K562 (cell line): ENCODE results near the gene PDIA4. TPM values are rescaled to one million over a fixed set of nuclear protein-coding genes. Genes with fewer than 3 reads are reported as not detected.
A peak's percentile ranks its signal among the peaks of the same experiment; 100 is the strongest.

Experiments used
- BACH1 ChIP-seq: fragments of 200-800 bp; sonication (Bioruptor generic); IDR thresholded peaks from 2 replicates; pipeline ENCODE4 v1.6.1; 2016; ENCODE audit warnings: missing genetic modification characterization, missing compliant biosample characterization
- CEBPZ ChIP-seq: fragments of 150-350 bp; IDR thresholded peaks from 2 replicates; pipeline ENCODE4 v1.6.1; 2014; ENCODE audit warnings: low read depth, mild to moderate bottlenecking, low read length, borderline replicate concordance
- DLX4 ChIP-seq: fragments of 250-450 bp; sonication (Bioruptor Pico); IDR thresholded peaks from 2 replicates; pipeline ENCODE4 v1.6.1; 2021; ENCODE audit warnings: mild to moderate bottlenecking
- ERF ChIP-seq: fragments of 450-650 bp; formaldehyde crosslinking; IDR thresholded peaks from 2 replicates; pipeline ENCODE4 v1.4.0; 2020; ENCODE audit warnings: mild to moderate bottlenecking, mixed read lengths
- FOXP1 ChIP-seq: sonication (generic); formaldehyde crosslinking; IDR thresholded peaks from 2 replicates; pipeline ENCODE4 v1.8.0; 2022; ENCODE audit warnings: mild to moderate bottlenecking, missing genetic modification reagents
- HCFC1 ChIP-seq: IDR thresholded peaks from 2 replicates; pipeline ENCODE4 v1.6.1; 2012; ENCODE audit warnings: low read depth, low read length, improper control_type of control experiment
- IRF1 ChIP-seq: sonication (generic); formaldehyde crosslinking; IDR thresholded peaks from 2 replicates; pipeline ENCODE4 v1.8.0; 2022; ENCODE audit warnings: missing genetic modification reagents, mild to moderate bottlenecking, borderline replicate concordance
- KAT7 ChIP-seq: sonication (generic); formaldehyde crosslinking; IDR thresholded peaks from 2 replicates; pipeline ENCODE4 v1.8.0; 2022; ENCODE audit warnings: missing genetic modification reagents, mild to moderate bottlenecking, borderline replicate concordance
- MTA2 ChIP-seq: fragments of 450-650 bp; IDR thresholded peaks from 2 replicates; pipeline ENCODE4 v1.6.1; 2016; ENCODE audit warnings: low read depth
- RBM34 ChIP-seq: fragments of 200-400 bp; formaldehyde crosslinking; IDR thresholded peaks from 2 replicates; pipeline ENCODE4 v1.6.1; 2018; ENCODE audit warnings: low read length, borderline replicate concordance; ENCODE audit not compliant: insufficient read depth
- RNF219 ChIP-seq: fragments of 250-450 bp; sonication (Bioruptor Pico); IDR thresholded peaks from 2 replicates; pipeline ENCODE4 v1.5.0; 2022; ENCODE audit warnings: mild to moderate bottlenecking
- TBL1XR1 ChIP-seq, 2 experiments: IDR thresholded peaks; 2 replicates each; pipeline ENCODE4 v1.6.1; 2012; ENCODE audit warnings: improper control_type of control experiment in 2 of 2, low read length in 2 of 2, mild to moderate bottlenecking in 1 of 2
- YBX1 ChIP-seq: fragments of 450-650 bp; IDR thresholded peaks from 2 replicates; pipeline ENCODE4 v1.7.1; 2016; ENCODE audit warnings: mild to moderate bottlenecking
- YY1 ChIP-seq, 3 experiments: IDR thresholded peaks; 2 replicates each; pipeline ENCODE4 v1.6.1; 2011; ENCODE audit warnings: low read length in 2 of 3, mild to moderate bottlenecking in 2 of 3, moderate library complexity in 2 of 3, borderline replicate concordance in 1 of 3, control low read depth in 1 of 3, low read depth in 1 of 3; ENCODE audit not compliant: insufficient read depth in 3 of 3, insufficient replicate concordance in 2 of 3, control insufficient read depth in 1 of 3, insufficient read length in 1 of 3; ENCODE audit errors: extremely low read depth in 1 of 3
- ZBTB1 ChIP-seq: sonication (generic); formaldehyde crosslinking; IDR thresholded peaks from 2 replicates; pipeline ENCODE4 v1.8.1; 2023; ENCODE audit warnings: missing genetic modification reagents, low read depth, mild to moderate bottlenecking, borderline replicate concordance
- ZNF280A ChIP-seq: fragments of 450-650 bp; IDR thresholded peaks from 2 replicates; pipeline ENCODE4 v1.6.1; 2018; ENCODE audit warnings: mild to moderate bottlenecking, low read depth; ENCODE audit not compliant: partially characterized antibody
- ZNF408 ChIP-seq: fragments of 250-450 bp; sonication (Bioruptor Pico); IDR thresholded peaks from 2 replicates; pipeline ENCODE4 v1.4.0; 2020; ENCODE audit warnings: low read depth, mild to moderate bottlenecking, moderate library complexity
- ZNF583 ChIP-seq: fragments of 250-450 bp; sonication (Bioruptor Pico); IDR thresholded peaks from 2 replicates; pipeline ENCODE4 v1.4.0; 2020
- ZNF785 ChIP-seq: fragments of 250-450 bp; sonication (Bioruptor Pico); IDR thresholded peaks from 2 replicates; pipeline ENCODE4 v1.4.0; 2020; ENCODE audit warnings: mild to moderate bottlenecking
- polyA plus RNA-seq, 8 experiments: library from polyadenylated mRNA; depleted of rRNA in 4 of 8; stranded (reverse) in 5 of 8; unstranded in 3 of 8; fragments of >200 nt; fragmentation: Nextera tagmentation in 2 of 8; fragmentation: Illumina TruSeq in 1 of 8; extraction: Ambion mirVana in 2 of 8; extraction: Trizol in 1 of 8; gene quantifications; 2 replicates each; pipeline versions ENCODE4 v1.2.1 to v1.2.3, GENCODE V29; 2011 to 2014; ENCODE audit warnings: inconsistent platforms in 1 of 8, missing spikeins in 1 of 8
- total RNA-seq, 7 experiments: library from RNA; depleted of rRNA in 6 of 7; stranded (reverse); fragments of >200 nt in 6 of 7; fragmentation: Illumina TruSeq in 2 of 7; extraction: Trizol in 2 of 7; gene quantifications; 2 replicates each; pipeline versions ENCODE4 v1.2.1 to v1.2.3, GENCODE V29; 2011 to 2021; ENCODE audit warnings: low replicate concordance in 1 of 7

PDIA4 gene
- total and polyA plus RNA-seq, 9 of the 15 experiments (the other 6 are each of a cell fraction or from before 2014, with no cell fraction given), result 9.1 to 175 (median 146) TPM

GRCh38 chr7:149027611-149028345 lies 527 bp downstream of the PDIA4 start (continued):
- no peak for TF ChIP-seq ZNF785 (CRISPR knock-in tag)
- no peak; the same call in 1 of the 2 replicates for TF ChIP-seq KAT7 (CRISPR knock-in tag)
- TF ChIP-seq RNF219 (CRISPR knock-in tag), result no peak
- no peak; the same call in 1 of the 2 replicates for TF ChIP-seq ZBTB1 (CRISPR knock-in tag)
- no peak for TF ChIP-seq ZNF280A
- no peak for TF ChIP-seq ERF (CRISPR knock-in tag)
- TF ChIP-seq BACH1 (tag), result no peak
- no peak for TF ChIP-seq DLX4 (CRISPR knock-in tag)
- TF ChIP-seq IRF1, result no peak
- no peak for TF ChIP-seq TBL1XR1 (IDR thresholded peaks at IDR 0.05; ENCODE audit: low read length in 2 of 2)
- no peak for TF ChIP-seq HCFC1
- peak; percentile 9; the same call in 1 of the 2 replicates for TF ChIP-seq FOXP1 (CRISPR knock-in tag)
- no peak for TF ChIP-seq YY1 (IDR thresholded peaks at IDR 0.05; ENCODE audit: borderline replicate concordance in 1 of 3, control insufficient read depth in 1 of 3, extremely low read depth in 1 of 3, insufficient read depth in 3 of 3, insufficient read length in 1 of 3, insufficient replicate concordance in 2 of 3, low read depth in 1 of 3, low read length in 2 of 3)
- TF ChIP-seq MTA2, result no peak
- no peak for TF ChIP-seq YBX1
- TF ChIP-seq ZNF408 (CRISPR knock-in tag), result no peak
- no peak for TF ChIP-seq ZNF583 (CRISPR knock-in tag)
- no peak for TF ChIP-seq CEBPZ
- TF ChIP-seq RBM34, result no peak
